HepG2 (cell line): Measurements from ENCODE around the gene NRN1L. TPM values are rescaled to one million over a fixed set of nuclear protein-coding genes. Genes with fewer than 3 reads are reported as not detected.

Source experiments
- CREB1 ChIP-seq, 2 experiments: fragments of 450-650 bp in 1 of 2; IDR thresholded peaks; 2 replicates each; pipeline ENCODE4 v1.6.1; 2016 to 2017; ENCODE audit warnings: control low read depth in 1 of 2, mild to moderate bottlenecking in 1 of 2, missing compliant biosample characterization in 1 of 2, missing genetic modification characterization in 1 of 2
- DDIT3 ChIP-seq: sonication (generic); formaldehyde crosslinking; IDR thresholded peaks from 2 replicates; pipeline ENCODE4 v1.4.0; 2020; ENCODE audit warnings: mild to moderate bottlenecking, missing genetic modification reagents
- GMEB1 ChIP-seq: sonication (generic); formaldehyde crosslinking; IDR thresholded peaks from 2 replicates; pipeline ENCODE4 v1.5.1; 2020; ENCODE audit warnings: missing genetic modification reagents, mild to moderate bottlenecking, borderline replicate concordance
- IKZF5 ChIP-seq: IDR thresholded peaks from 2 replicates; pipeline ENCODE4 v1.6.1; 2018; ENCODE audit warnings: missing genetic modification reagents, mild to moderate bottlenecking, missing compliant biosample characterization
- KDM5A ChIP-seq: fragments of 200-600 bp; sonication (generic); IDR thresholded peaks from 2 replicates; pipeline ENCODE4 v1.7.0; 2018; ENCODE audit warnings: antibody characterized with exemption, mild to moderate bottlenecking, low read length, borderline replicate concordance
- KLF9 ChIP-seq: IDR thresholded peaks from 2 replicates; pipeline ENCODE4 v1.6.1; 2016; ENCODE audit warnings: low read depth
- MED13 ChIP-seq: sonication (generic); formaldehyde crosslinking; IDR thresholded peaks from 2 replicates; pipeline ENCODE4 v1.5.0; 2020; ENCODE audit warnings: missing genetic modification reagents
- ZC3H13 ChIP-seq: sonication (generic); formaldehyde crosslinking; IDR thresholded peaks from 2 replicates; pipeline ENCODE4 v1.8.1; 2023; ENCODE audit warnings: mild to moderate bottlenecking, missing genetic modification reagents, moderate library complexity
- ZNF124 ChIP-seq: sonication (generic); formaldehyde crosslinking; IDR thresholded peaks from 2 replicates; pipeline ENCODE4 v1.4.0; 2020; ENCODE audit warnings: missing genetic modification reagents
- ZNF142 ChIP-seq: sonication (generic); formaldehyde crosslinking; IDR thresholded peaks from 2 replicates; pipeline ENCODE4 v1.4.0; 2020; ENCODE audit warnings: missing genetic modification reagents
- ZNF335 ChIP-seq: sonication (generic); formaldehyde crosslinking; IDR thresholded peaks from 2 replicates; pipeline ENCODE4 v1.4.0; 2020; ENCODE audit warnings: missing genetic modification reagents
- ZNF451 ChIP-seq: sonication (generic); formaldehyde crosslinking; IDR thresholded peaks from 2 replicates; pipeline ENCODE4 v1.5.0; 2020; ENCODE audit warnings: mild to moderate bottlenecking, missing genetic modification reagents
- ZNF484 ChIP-seq: sonication (generic); formaldehyde crosslinking; IDR thresholded peaks from 2 replicates; pipeline ENCODE4 v1.5.1; 2020; ENCODE audit warnings: mild to moderate bottlenecking, low read depth, missing genetic modification reagents, borderline replicate concordance
- ZNF543 ChIP-seq: sonication (generic); formaldehyde crosslinking; IDR thresholded peaks from 2 replicates; pipeline ENCODE4 v1.4.0; 2020; ENCODE audit warnings: mild to moderate bottlenecking, missing genetic modification reagents
- ZNF660 ChIP-seq: sonication (generic); formaldehyde crosslinking; IDR thresholded peaks from 2 replicates; pipeline ENCODE4 v1.5.1; 2020; ENCODE audit warnings: mild to moderate bottlenecking, low read depth, missing genetic modification reagents, borderline replicate concordance
- ZNF674 ChIP-seq: sonication (generic); formaldehyde crosslinking; IDR thresholded peaks from 2 replicates; pipeline ENCODE4 v1.5.0; 2020; ENCODE audit warnings: low read depth, mild to moderate bottlenecking, missing genetic modification reagents
- ZXDC ChIP-seq: sonication (generic); formaldehyde crosslinking; IDR thresholded peaks from 2 replicates; pipeline ENCODE4 v1.5.0; 2020; ENCODE audit warnings: mild to moderate bottlenecking, missing genetic modification reagents
- polyA plus RNA-seq, 8 experiments: library from polyadenylated mRNA; depleted of rRNA in 3 of 8; stranded (reverse) in 7 of 8; unstranded in 1 of 8; fragments of >200 nt; fragmentation: Illumina TruSeq in 4 of 8; extraction: Trizol in 4 of 8; gene quantifications; 2 replicates each; pipeline versions ENCODE4 v1.2.1 to v1.2.3, GENCODE V29; 2011 to 2016; ENCODE audit warnings: low read depth in 4 of 8, missing spikeins in 1 of 8, mixed read lengths in 1 of 8; ENCODE audit not compliant: insufficient read depth in 1 of 8
- total RNA-seq, 5 experiments: library from RNA; depleted of rRNA; stranded (reverse); fragments of >200 nt; fragmentation: Illumina TruSeq; extraction: Trizol; gene quantifications; 2 replicates each; pipeline ENCODE4 v1.2.3, GENCODE V29; 2016; ENCODE audit warnings: low read depth in 1 of 5

Gene NRN1L
- total and polyA plus RNA-seq, 2 of the 13 experiments (the other 11 are each of a cell fraction or from before 2014, with no cell fraction given): 0.53 to 1.2 TPM

- no peak for TF ChIP-seq ZXDC
- TF ChIP-seq MED13 (CRISPR knock-in tag): no peak
- no peak for TF ChIP-seq CREB1 (IDR thresholded peaks at IDR 0.05)
- no peak for TF ChIP-seq CREB1 (CRISPR knock-in tag; IDR thresholded peaks at IDR 0.05)
- TF ChIP-seq ZNF674 (CRISPR knock-in tag): no peak
- no peak for TF ChIP-seq ZNF124 (CRISPR knock-in tag)
- TF ChIP-seq KDM5A: peak; percentile 13; the same call in 1 of the 2 replicates
- TF ChIP-seq ZNF142 (CRISPR knock-in tag): no peak
- TF ChIP-seq DDIT3 (CRISPR knock-in tag): no peak
- TF ChIP-seq ZNF543 (CRISPR knock-in tag): no peak
- TF ChIP-seq IKZF5 (CRISPR knock-in tag): no peak
- TF ChIP-seq ZNF484: no peak
- TF ChIP-seq KLF9 (CRISPR knock-in tag): 0 out of 2 replicates have a peak, but pooled peaks have one; percentile 32
- 0 out of 2 replicates have a peak, but pooled peaks have one; percentile 7 for TF ChIP-seq ZNF335 (CRISPR knock-in tag)
- TF ChIP-seq ZC3H13 (CRISPR knock-in tag): no peak
- no peak for TF ChIP-seq ZNF660 (CRISPR knock-in tag)
- TF ChIP-seq ZNF451: peak; percentile 55; the same call in 1 of the 2 replicates
- no peak for TF ChIP-seq GMEB1 (CRISPR knock-in tag)
Measured at GRCh38 chr16:67847064-67847861, 37.4 kb upstream of the NRN1L start, which contains the start of gene CENPT (continued).
